H1 (cell line): ENCODE measurements around the gene VOPP1. TPM values are rescaled to one million over a fixed set of nuclear protein-coding genes. Genes with fewer than 3 reads are reported as not detected.

Experiments
- CTCF ChIA-PET: fragments of 300-600 bp; sonication (Branson Sonifier 250); formaldehyde crosslinking; loops from one replicate; lab custom pipeline; 2021; ENCODE audit not compliant: partially characterized antibody; lab: Charles Lee
- POLR2A ChIA-PET: fragments of 300-600 bp; sonication (Branson Sonifier 250); formaldehyde crosslinking; loops from one replicate; lab custom pipeline; 2021; ENCODE audit warnings: inconsistent platforms; ENCODE audit not compliant: partially characterized antibody; lab: Charles Lee
- DNase-seq, 2 experiments: peaks; one replicate each; pipeline versions ENCODE4 v3.0.0 to v3.0.0-alpha.2; 2010 to 2022; ENCODE audit warnings: low spot score in 2 of 2, low read depth in 1 of 2, mixed read lengths in 1 of 2
- FAIRE-seq: peaks from 2 replicates; lab custom pipeline; 2011; peaks lifted over from hg19 to GRCh38; lab: Jason Lieb, UNC
- H2AFZ ChIP-seq: 2 replicates; pipeline ENCODE4 v1.8.1; 2012; ENCODE audit warnings: low read length, inconsistent platforms
- H2AK5ac ChIP-seq: 2 replicates; pipeline ENCODE4 v1.6.1; 2013; ENCODE audit warnings: low read depth, low read length
- H2BK120ac ChIP-seq: replicated peaks from 2 replicates; pipeline ENCODE3; 2013; ENCODE audit warnings: low read depth, low read length, inconsistent platforms
- H2BK12ac ChIP-seq: 2 replicates; pipeline ENCODE4 v1.6.1; 2013; ENCODE audit warnings: low read depth, low read length
- H2BK15ac ChIP-seq: 2 replicates; pipeline ENCODE4 v1.6.1; 2013; ENCODE audit warnings: low read length
- H2BK20ac ChIP-seq: 2 replicates; pipeline ENCODE4 v1.6.1; 2013; ENCODE audit warnings: low read length
- H2BK5ac ChIP-seq: 2 replicates; pipeline ENCODE4 v1.6.1; 2013; ENCODE audit warnings: low read depth, low read length
- H3K14ac ChIP-seq: 2 replicates; pipeline ENCODE4 v1.6.1; 2013; ENCODE audit warnings: inconsistent platforms; ENCODE audit not compliant: insufficient read length
- H3K18ac ChIP-seq: 2 replicates; pipeline ENCODE4 v1.6.1; 2013; ENCODE audit warnings: low read length; ENCODE audit errors: extremely low read depth
- H3K23ac ChIP-seq: 2 replicates; pipeline ENCODE4 v1.6.1; 2013; ENCODE audit warnings: inconsistent platforms; ENCODE audit not compliant: insufficient read length
- H3K23me2 ChIP-seq: 2 replicates; pipeline ENCODE4 v1.6.1; 2013; ENCODE audit warnings: low read depth, low read length
- H3K27ac ChIP-seq: 2 replicates; pipeline ENCODE4 v1.6.1; 2011; ENCODE audit warnings: low read depth, low read length, inconsistent platforms
- H3K27me3 ChIP-seq, 4 experiments: replicated peaks in 1 of 4; 1 replicate in 1 of 4; 2 replicates in 3 of 4; pipeline versions ENCODE4 v1.6.1 to v1.8.1; 2011 to 2013; ENCODE audit warnings: low read length in 3 of 4, mild to moderate bottlenecking in 3 of 4, inconsistent platforms in 2 of 4, mixed read lengths in 2 of 4, moderate library complexity in 1 of 4; ENCODE audit not compliant: control insufficient read depth in 3 of 4, insufficient read depth in 3 of 4; ENCODE audit errors: extremely low read depth in 1 of 4
- H3K36me3 ChIP-seq, 4 experiments: 2 replicates each; pipeline versions ENCODE4 v1.6.1 to v1.8.1; 2011 to 2013; ENCODE audit warnings: mild to moderate bottlenecking in 4 of 4, low read length in 3 of 4, moderate library complexity in 2 of 4, control low read depth in 1 of 4, inconsistent platforms in 1 of 4; ENCODE audit not compliant: insufficient read depth in 4 of 4, control insufficient read depth in 2 of 4
- H3K4ac ChIP-seq: replicated peaks from 2 replicates; pipeline ENCODE3; 2013; ENCODE audit warnings: low read length, low read depth, mixed read lengths, inconsistent platforms; ENCODE audit not compliant: insufficient read length
- H3K4me1 ChIP-seq, 4 experiments: replicated peaks in 1 of 4; 1 replicate in 1 of 4; 2 replicates in 3 of 4; pipeline versions ENCODE4 v1.6.1 to v1.8.1; 2011 to 2013; ENCODE audit warnings: low read length in 3 of 4, inconsistent platforms in 2 of 4, mixed read lengths in 1 of 4; ENCODE audit not compliant: insufficient read depth in 4 of 4, control insufficient read depth in 3 of 4
- H3K4me2 ChIP-seq, 2 experiments: 2 replicates each; pipeline versions ENCODE4 v1.6.1 to v1.8.1; 2011 to 2013; ENCODE audit warnings: low read depth in 2 of 2, low read length in 2 of 2, control low read depth in 1 of 2, inconsistent platforms in 1 of 2, mild to moderate bottlenecking in 1 of 2; ENCODE audit not compliant: insufficient read depth in 1 of 2
- H3K4me3 ChIP-seq, 4 experiments: fragments of 200-600, 300-600 bp in 1 of 4; sonication (generic), shearing (Covaris generic), sonication (Bioruptor Twin) in 1 of 4; 2 replicates each; pipeline versions ENCODE4 v1.5.1 to v1.8.1; 2011 to 2016; ENCODE audit warnings: low read length in 4 of 4, low read depth in 3 of 4, control low read depth in 2 of 4, inconsistent platforms in 2 of 4, mild to moderate bottlenecking in 2 of 4, mixed read lengths in 1 of 4, moderate library complexity in 1 of 4; ENCODE audit not compliant: insufficient read depth in 2 of 4; ENCODE audit errors: extremely low read depth in 1 of 4
- H3K56ac ChIP-seq: replicated peaks from 2 replicates; pipeline ENCODE3; 2013; ENCODE audit warnings: low read depth, mild to moderate bottlenecking, mixed read lengths, low read length, inconsistent platforms; ENCODE audit not compliant: insufficient read length
- H3K79me1 ChIP-seq: 2 replicates; pipeline ENCODE4 v1.6.1; 2013; ENCODE audit warnings: low read depth, low read length, control low read depth
- H3K79me2 ChIP-seq, 2 experiments: 2 replicates each; pipeline versions ENCODE4 v1.6.1 to v1.8.1; 2012 to 2013; ENCODE audit warnings: low read length in 2 of 2, mild to moderate bottlenecking in 2 of 2, inconsistent platforms in 1 of 2; ENCODE audit not compliant: insufficient read depth in 2 of 2, control insufficient read depth in 1 of 2
- H3K9ac ChIP-seq, 4 experiments: replicated peaks in 1 of 4; 1 replicate in 1 of 4; 2 replicates in 3 of 4; pipeline versions ENCODE4 v1.6.1 to v1.8.1; 2011 to 2013; ENCODE audit warnings: low read depth in 3 of 4, low read length in 3 of 4, control low read depth in 2 of 4, mild to moderate bottlenecking in 2 of 4, moderate library complexity in 2 of 4, inconsistent platforms in 1 of 4; ENCODE audit errors: extremely low read depth in 1 of 4
- H3K9me3 ChIP-seq, 2 experiments: 2 replicates each; pipeline versions ENCODE4 v1.6.1 to v1.8.1; 2012 to 2013; ENCODE audit warnings: mild to moderate bottlenecking in 2 of 2, moderate library complexity in 2 of 2, control low read depth in 1 of 2, inconsistent platforms in 1 of 2, low read depth in 1 of 2, low read length in 1 of 2, mixed read lengths in 1 of 2; ENCODE audit not compliant: insufficient read depth in 2 of 2
- H4K20me1 ChIP-seq, 2 experiments: replicated peaks in 1 of 2; 2 replicates each; pipeline versions ENCODE3 to v1.8.1; 2011 to 2013; ENCODE audit warnings: inconsistent platforms in 2 of 2, low read length in 2 of 2, mild to moderate bottlenecking in 1 of 2; ENCODE audit not compliant: insufficient read depth in 2 of 2, control insufficient read depth in 1 of 2
- H4K5ac ChIP-seq: 2 replicates; pipeline ENCODE4 v1.6.1; 2013; ENCODE audit warnings: low read length, low read depth, mixed read lengths, inconsistent platforms; ENCODE audit not compliant: insufficient read length
- H4K8ac ChIP-seq: 2 replicates; pipeline ENCODE4 v1.8.0; 2013; ENCODE audit warnings: mild to moderate bottlenecking, moderate library complexity, low read length, inconsistent platforms; ENCODE audit not compliant: insufficient read depth; ENCODE audit errors: extremely low read depth
- H4K91ac ChIP-seq: replicated peaks from 2 replicates; pipeline ENCODE3; 2013; ENCODE audit warnings: low read length, mixed read lengths, inconsistent platforms; ENCODE audit not compliant: insufficient read length
- BACH1 ChIP-seq: IDR thresholded peaks from 2 replicates; pipeline ENCODE4 v1.6.1; 2012; ENCODE audit warnings: low read length, improper control_type of control experiment
- CBX5 ChIP-seq: fragments of 300-800, 300-1000 bp; sonication (generic); IDR thresholded peaks from 2 replicates; pipeline ENCODE4 v1.7.1; 2016; ENCODE audit warnings: antibody characterized with exemption, low read length, low read depth
- CHD1 ChIP-seq: IDR thresholded peaks from 2 replicates; pipeline ENCODE4 v1.6.1; 2012; ENCODE audit warnings: low read depth, low read length, improper control_type of control experiment
- KDM1A ChIP-seq: fragments of 200-600, 300-600 bp; sonication (generic); IDR thresholded peaks from 2 replicates; pipeline ENCODE4 v1.7.1; 2016; ENCODE audit warnings: mild to moderate bottlenecking, low read length, borderline replicate concordance
- KDM4A ChIP-seq: IDR thresholded peaks from one replicate; pipeline ENCODE4 v1.7.1; 2012; ENCODE audit warnings: low read depth, mild to moderate bottlenecking, moderate library complexity, low read length, inconsistent platforms; ENCODE audit not compliant: severe bottlenecking
- KDM5A ChIP-seq: fragments of 200-600 bp; IDR thresholded peaks from 2 replicates; pipeline ENCODE4 v1.7.1; 2012; ENCODE audit warnings: mild to moderate bottlenecking, low read length, inconsistent platforms, mixed read lengths
- RXRA ChIP-seq: IDR thresholded peaks from 2 replicates; pipeline ENCODE4 v1.6.1; 2011; ENCODE audit warnings: low read depth, mild to moderate bottlenecking, low read length, moderate library complexity; ENCODE audit not compliant: insufficient read depth
- SIX5 ChIP-seq: IDR thresholded peaks from 2 replicates; pipeline ENCODE4 v1.6.1; 2011; ENCODE audit warnings: mild to moderate bottlenecking, low read depth, low read length
- SRF ChIP-seq: IDR thresholded peaks from 2 replicates; pipeline ENCODE4 v1.6.1; 2011; ENCODE audit warnings: mild to moderate bottlenecking, low read depth, low read length, moderate library complexity
- TCF12 ChIP-seq: IDR thresholded peaks from 2 replicates; pipeline ENCODE4 v1.6.1; 2011; ENCODE audit warnings: low read depth, mild to moderate bottlenecking, low read length
- WGBS, 2 experiments: shearing (Covaris generic) in 1 of 2; methylation state at CpG; one replicate each; pipeline versions ENCODE4 v1.1.6 to v1.1.7; 2013 to 2015; ENCODE audit warnings: low lambda C conversion rate in 2 of 2, mixed read lengths in 2 of 2, inconsistent platforms in 1 of 2, low coverage in 1 of 2, missing lambda C conversion rate in 1 of 2; ENCODE audit not compliant: insufficient replicate concordance in 2 of 2, insufficient coverage in 1 of 2, insufficient read length in 1 of 2; ENCODE audit errors: extremely low coverage in 1 of 2, missing lambda C conversion rate in 1 of 2; 5-methylcytosine and 5-hydroxymethylcytosine counted together
- polyA plus RNA-seq, 7 experiments: library from polyadenylated mRNA; depleted of rRNA in 3 of 7; stranded (reverse) in 5 of 7; unstranded in 2 of 7; fragments of >200 nt in 5 of 7; fragments of 200-250 nt in 2 of 7; gene quantifications; 1 replicate in 5 of 7; 2 replicates in 1 of 7; 4 replicates in 1 of 7; pipeline versions ENCODE4 v1.2.1 to v1.2.3, GENCODE V29; 2011 to 2013; ENCODE audit warnings: missing spikeins in 2 of 7, mixed read lengths in 2 of 7
- total RNA-seq: library from RNA; stranded (reverse); fragmentation: NEBNext Ultra II Directional; extraction: Animal tissue kit (Norgen Biotek cat#: 25700); gene quantifications from 2 replicates; pipeline ENCODE4 v1.2.1, GENCODE V29; 2021
- TF ChIP-seq, protein P1 (sequence below): IDR thresholded peaks from 2 replicates; pipeline ENCODE4 v1.6.1; 2012; ENCODE audit warnings: inconsistent platforms
- TF ChIP-seq, protein P2 (sequence below): IDR thresholded peaks from 2 replicates; pipeline ENCODE4 v1.6.1; 2012; ENCODE audit warnings: low read length, inconsistent platforms
- TF ChIP-seq, protein P3 (sequence below): IDR thresholded peaks from 2 replicates; pipeline ENCODE4 v1.6.1; 2011; ENCODE audit warnings: low read depth, mild to moderate bottlenecking, low read length; ENCODE audit not compliant: insufficient read depth

VOPP1 gene
- total and polyA plus RNA-seq, 2 of the 8 experiments (the other 6 are each of a cell fraction or from before 2014, with no cell fraction given): 44.7 to 83.0 TPM

DNA sequence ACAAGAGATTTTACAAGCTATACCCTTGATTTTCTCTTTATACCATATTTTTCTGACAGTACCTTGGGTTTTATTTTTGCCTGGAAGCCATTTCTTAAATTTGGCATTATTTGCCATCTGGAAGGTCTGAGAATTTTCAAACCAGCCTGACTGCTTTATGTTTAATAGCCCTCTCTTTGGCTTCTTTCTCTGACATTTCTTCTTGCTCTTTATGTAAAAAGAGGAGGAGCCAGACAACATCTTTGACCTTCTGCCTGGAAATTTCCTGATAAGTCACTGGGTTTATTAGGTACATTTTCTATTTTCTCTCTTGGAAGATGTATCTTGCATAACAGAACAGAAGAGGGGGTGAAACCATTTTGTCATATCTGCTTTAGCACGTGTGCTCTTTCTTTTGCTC, 127.5 kb downstream of the VOPP1 start:
- H2AK5ac ChIP-seq: no peak overlapping the region
- no peak overlapping the region for H2BK20ac ChIP-seq
- DNase-seq (no peak), FAIRE-seq (no peak)
- no peaks in the 10 kb centered on the region for H3K79me1 ChIP-seq
- no peak overlapping the region for H3K4me2 ChIP-seq
- H4K91ac ChIP-seq: no peak overlapping the region
- no peak overlapping the region for H4K5ac ChIP-seq
- H3K27ac ChIP-seq: no peak overlapping the region
- no peak overlapping the region for H2BK5ac ChIP-seq
- H3K36me3 ChIP-seq: no peaks in the 10 kb centered on the region
- no peak overlapping the region for H4K8ac ChIP-seq
- no peak overlapping the region for H3K18ac ChIP-seq
- H2AFZ ChIP-seq: no peak overlapping the region
- no peaks in the 10 kb centered on the region; a peak in 1 of 7 replicates for H3K27me3 ChIP-seq
- CTCF ChIA-PET: no interaction called here
- 64% methylated on average over 1 of the region's 1 CpG; no CpG with 5 or more reads in 1 of the 2 experiments for WGBS, 2 experiments
- peaks cover 2% of the 10 kb centered on the region; the same call in 1 of the 2 replicates for H3K23me2 ChIP-seq
- H3K4me3 ChIP-seq: no peak overlapping the region
- H4K20me1 ChIP-seq: no peaks in the 10 kb centered on the region
- no peak overlapping the region for H3K4ac ChIP-seq
- H2BK120ac ChIP-seq: no peak overlapping the region
- no peak overlapping the region for H2BK12ac ChIP-seq
- no peaks in the 10 kb centered on the region for H3K4me1 ChIP-seq
- H3K9ac ChIP-seq: no peak overlapping the region
- H2BK15ac ChIP-seq: no peak overlapping the region
- POLR2A ChIA-PET: no interaction called here
- no peak overlapping the region for H3K56ac ChIP-seq
- H3K9me3 ChIP-seq: no peaks in the 10 kb centered on the region
- H3K14ac ChIP-seq: no peak overlapping the region
- H3K23ac ChIP-seq: no peak overlapping the region
- no peaks in the 10 kb centered on the region for H3K79me2 ChIP-seq
- TF ChIP-seq, protein P1, sequence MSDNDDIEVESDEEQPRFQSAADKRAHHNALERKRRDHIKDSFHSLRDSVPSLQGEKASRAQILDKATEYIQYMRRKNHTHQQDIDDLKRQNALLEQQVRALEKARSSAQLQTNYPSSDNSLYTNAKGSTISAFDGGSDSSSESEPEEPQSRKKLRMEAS: no peak
- TF ChIP-seq, protein P2, sequence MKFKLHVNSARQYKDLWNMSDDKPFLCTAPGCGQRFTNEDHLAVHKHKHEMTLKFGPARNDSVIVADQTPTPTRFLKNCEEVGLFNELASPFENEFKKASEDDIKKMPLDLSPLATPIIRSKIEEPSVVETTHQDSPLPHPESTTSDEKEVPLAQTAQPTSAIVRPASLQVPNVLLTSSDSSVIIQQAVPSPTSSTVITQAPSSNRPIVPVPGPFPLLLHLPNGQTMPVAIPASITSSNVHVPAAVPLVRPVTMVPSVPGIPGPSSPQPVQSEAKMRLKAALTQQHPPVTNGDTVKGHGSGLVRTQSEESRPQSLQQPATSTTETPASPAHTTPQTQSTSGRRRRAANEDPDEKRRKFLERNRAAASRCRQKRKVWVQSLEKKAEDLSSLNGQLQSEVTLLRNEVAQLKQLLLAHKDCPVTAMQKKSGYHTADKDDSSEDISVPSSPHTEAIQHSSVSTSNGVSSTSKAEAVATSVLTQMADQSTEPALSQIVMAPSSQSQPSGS: no peak
- TF ChIP-seq KDM4A: no peak
- TF ChIP-seq KDM5A: no peak
- TF ChIP-seq, protein P3, sequence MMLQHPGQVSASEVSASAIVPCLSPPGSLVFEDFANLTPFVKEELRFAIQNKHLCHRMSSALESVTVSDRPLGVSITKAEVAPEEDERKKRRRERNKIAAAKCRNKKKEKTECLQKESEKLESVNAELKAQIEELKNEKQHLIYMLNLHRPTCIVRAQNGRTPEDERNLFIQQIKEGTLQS: no peak
- no peak for TF ChIP-seq CBX5
- no peak for TF ChIP-seq RXRA
- TF ChIP-seq KDM1A: no peak
- TF ChIP-seq TCF12: no peak
- TF ChIP-seq BACH1: no peak
- TF ChIP-seq SRF: no peak
- no peak for TF ChIP-seq SIX5
- no peak for TF ChIP-seq CHD1
